ENCODE results near the gene SLC1A3.

- TF ChIP-seq, protein P1, sequence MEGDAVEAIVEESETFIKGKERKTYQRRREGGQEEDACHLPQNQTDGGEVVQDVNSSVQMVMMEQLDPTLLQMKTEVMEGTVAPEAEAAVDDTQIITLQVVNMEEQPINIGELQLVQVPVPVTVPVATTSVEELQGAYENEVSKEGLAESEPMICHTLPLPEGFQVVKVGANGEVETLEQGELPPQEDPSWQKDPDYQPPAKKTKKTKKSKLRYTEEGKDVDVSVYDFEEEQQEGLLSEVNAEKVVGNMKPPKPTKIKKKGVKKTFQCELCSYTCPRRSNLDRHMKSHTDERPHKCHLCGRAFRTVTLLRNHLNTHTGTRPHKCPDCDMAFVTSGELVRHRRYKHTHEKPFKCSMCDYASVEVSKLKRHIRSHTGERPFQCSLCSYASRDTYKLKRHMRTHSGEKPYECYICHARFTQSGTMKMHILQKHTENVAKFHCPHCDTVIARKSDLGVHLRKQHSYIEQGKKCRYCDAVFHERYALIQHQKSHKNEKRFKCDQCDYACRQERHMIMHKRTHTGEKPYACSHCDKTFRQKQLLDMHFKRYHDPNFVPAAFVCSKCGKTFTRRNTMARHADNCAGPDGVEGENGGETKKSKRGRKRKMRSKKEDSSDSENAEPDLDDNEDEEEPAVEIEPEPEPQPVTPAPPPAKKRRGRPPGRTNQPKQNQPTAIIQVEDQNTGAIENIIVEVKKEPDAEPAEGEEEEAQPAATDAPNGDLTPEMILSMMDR (conservative IDR thresholded peaks at IDR 0.05) = no peak
- no peak for TF ChIP-seq ZFX (IDR thresholded peaks at IDR 0.05)
These were observed 59.9 kb downstream of the SLC1A3 start for GRCh38 chr5:36666274-36666673.

Measured in C4-2B (cell line).